Panc1 (cell line): ENCODE measurements around the gene COL4A4. TPM values are rescaled to one million over a fixed set of nuclear protein-coding genes. Genes with fewer than 3 reads are reported as not detected.

Experiments used
- ATAC-seq: fragments of 200-7000 bp; cut with Tn5 transposase; 2 replicates; pipeline ENCODE4 v1.9.1; 2020; ENCODE audit warnings: mild to moderate bottlenecking, moderate library complexity
- BruUV-seq: library from RNA; stranded (reverse); fragments of 400-500 nt; replicated peaks from 2 replicates; lab custom pipeline; 2021; lab: Mats Ljungman, UMichigan
- CTCF ChIA-PET: fragments of 300-600 bp; sonication (Branson Sonifier 250); formaldehyde crosslinking; loops from one replicate; lab custom pipeline; 2022; ENCODE audit warnings: antibody characterized with exemption; lab: Charles Lee
- POLR2A ChIA-PET: fragments of 300-600 bp; sonication (Branson Sonifier 250); formaldehyde crosslinking; loops from one replicate; lab custom pipeline; 2022; ENCODE audit warnings: antibody characterized with exemption; lab: Charles Lee
- DNase-seq: peaks from one replicate; pipeline ENCODE4 v3.0.0-alpha.2; 2010; ENCODE audit warnings: low read depth, low spot score
- H3K27ac ChIP-seq: 2 replicates; pipeline ENCODE4 v1.5.1; 2011; ENCODE audit warnings: mild to moderate bottlenecking, low read length, inconsistent platforms
- H3K27me3 ChIP-seq: fragments of 200-500 bp; sonication (Bioruptor generic); 2 replicates; pipeline ENCODE4 v1.6.0; 2014; ENCODE audit warnings: low read length, inconsistent platforms; ENCODE audit not compliant: control insufficient read depth, insufficient read depth
- H3K36me3 ChIP-seq: fragments of 200-500 bp; sonication (Bioruptor generic); 2 replicates; pipeline ENCODE4 v1.5.1; 2014; ENCODE audit warnings: inconsistent platforms, mild to moderate bottlenecking, low read length, moderate library complexity; ENCODE audit not compliant: control insufficient read depth, insufficient read depth
- H3K4me1 ChIP-seq: 2 replicates; pipeline ENCODE4 v1.5.1; 2011; ENCODE audit warnings: inconsistent platforms, mild to moderate bottlenecking, low read length, moderate library complexity; ENCODE audit not compliant: control insufficient read depth, insufficient read depth
- H3K4me3 ChIP-seq, 2 experiments: 2 replicates each; pipeline ENCODE4 v1.5.1; 2011 to 2012; ENCODE audit warnings: low read depth in 2 of 2, low read length in 2 of 2, mild to moderate bottlenecking in 2 of 2, inconsistent platforms in 1 of 2, moderate library complexity in 1 of 2
- H3K9me3 ChIP-seq: fragments of 200-500 bp; sonication (Bioruptor generic); 2 replicates; pipeline ENCODE4 v1.5.1; 2014; ENCODE audit warnings: low read depth, mild to moderate bottlenecking, inconsistent platforms, low read length, moderate library complexity; ENCODE audit not compliant: control insufficient read depth, insufficient read depth
- CTCF ChIP-seq: fragments of 450-650 bp; IDR thresholded peaks from 2 replicates; pipeline ENCODE4 v1.5.1; 2017; ENCODE audit warnings: mild to moderate bottlenecking
- POLR2AphosphoS5 ChIP-seq: IDR thresholded peaks from 2 replicates; pipeline ENCODE4 v1.6.1; 2012; ENCODE audit warnings: mild to moderate bottlenecking, low read depth, low read length, moderate library complexity
- REST ChIP-seq, 2 experiments: IDR thresholded peaks; 2 replicates each; pipeline ENCODE4 v1.6.1; 2011 to 2012; ENCODE audit warnings: low read depth in 2 of 2, control low read depth in 1 of 2, low read length in 1 of 2, mild to moderate bottlenecking in 1 of 2, moderate library complexity in 1 of 2; ENCODE audit not compliant: insufficient read depth in 1 of 2
- SIN3A ChIP-seq: IDR thresholded peaks from 2 replicates; pipeline ENCODE4 v1.6.1; 2012; ENCODE audit warnings: low read depth, mild to moderate bottlenecking, low read length, moderate library complexity, borderline replicate concordance; ENCODE audit not compliant: insufficient read depth
- TCF7L2 ChIP-seq: IDR thresholded peaks from 2 replicates; pipeline ENCODE4 v1.6.1; 2011; ENCODE audit warnings: mild to moderate bottlenecking, low read depth, low read length, inconsistent platforms
- in situ Hi-C: cut with HindIII; loops from 2 replicates; pipeline ENCODE4 v1.10.0; 2016; ENCODE audit warnings: low sequenced_read_pairs, low pct_unique_long_range_greater_than_20kb
- intact Hi-C: fragments of 100-400 bp; cut with micrococcal nuclease; formaldehyde crosslinking; loops from one replicate; pipeline ENCODE4 v1.10.0; 2022; ENCODE audit not compliant: unreplicated experiment
- total RNA-seq: library from RNA; stranded (reverse); gene quantifications from one replicate; pipeline ENCODE4 v1.2.1, GENCODE V29; 2021; ENCODE audit not compliant: unreplicated experiment

COL4A4 gene
- total RNA-seq, 1 experiment from 2014 or later, result 0.13 TPM

GRCh38 chr2:226995625-226996041 is 168.4 kb downstream of the COL4A4 start:
- ChIA-PET POLR2A (no interaction called here), CTCF (no interaction called here)
- intact Hi-C loops, result no loop called here
- no TSS peak for BruUV-seq
- Histone ChIP-seq H3K9me3 (no peaks in the 10 kb centered on the region), H3K4me1 (no peaks in the 10 kb centered on the region), H3K4me3 (no peak overlapping the region), H3K27me3 (no peaks in the 10 kb centered on the region), H3K36me3 (no peaks in the 10 kb centered on the region), H3K27ac (no peak overlapping the region)
- no peak for ATAC-seq
- DNase-seq, result no peak
- TF ChIP-seq TCF7L2 (no peak), CTCF (no peak), POLR2AphosphoS5 (no peak), REST (IDR thresholded peaks at IDR 0.05; ENCODE audit: insufficient read depth in 1 of 2, low read depth in 2 of 2, low read length in 1 of 2) (no peak), SIN3A (no peak)
- in situ Hi-C loops, result no loop called here

GRCh38 chr2:226994775-226995174 is 169.2 kb downstream of the COL4A4 start:
- H3K4me3 ChIP-seq, result no peak overlapping the region
- TF ChIP-seq REST (IDR thresholded peaks at IDR 0.05; ENCODE audit: insufficient read depth in 1 of 2, low read depth in 2 of 2, low read length in 1 of 2) (no peak), SIN3A (no peak), CTCF (peak; percentile 27; the same call in 1 of the 2 replicates)
- no peak for ATAC-seq
- intact Hi-C loops (no loop called here), in situ Hi-C loops (no loop called here)
- POLR2A ChIA-PET, result no interaction called here
- no peak overlapping the region for H3K27ac ChIP-seq
- H3K4me1 ChIP-seq, result no peaks in the 10 kb centered on the region
- no peak for DNase-seq
- no peaks in the 10 kb centered on the region for H3K9me3 ChIP-seq
- CTCF ChIA-PET, result no interaction called here
- no peaks in the 10 kb centered on the region for H3K36me3 ChIP-seq
- H3K27me3 ChIP-seq, result no peaks in the 10 kb centered on the region
- no TSS peak for BruUV-seq
